H4 (cell line): ENCODE data around the gene GPR21. TPM values are rescaled to one million over a fixed set of nuclear protein-coding genes. Genes with fewer than 3 reads are reported as not detected.

Source experiments
- DNase-seq: peaks from one replicate; pipeline ENCODE4 v3.0.0-alpha.2; 2015; ENCODE audit warnings: low spot score
- total RNA-seq: library from RNA; depleted of rRNA; stranded (reverse); fragments of >200 nt; shearing (Covaris generic); gene quantifications from 2 replicates; pipeline ENCODE4 v1.2.3, GENCODE V29; 2014; rRNA removed

Gene GPR21
- total RNA-seq, result not detected in 2 replicates

DNA sequence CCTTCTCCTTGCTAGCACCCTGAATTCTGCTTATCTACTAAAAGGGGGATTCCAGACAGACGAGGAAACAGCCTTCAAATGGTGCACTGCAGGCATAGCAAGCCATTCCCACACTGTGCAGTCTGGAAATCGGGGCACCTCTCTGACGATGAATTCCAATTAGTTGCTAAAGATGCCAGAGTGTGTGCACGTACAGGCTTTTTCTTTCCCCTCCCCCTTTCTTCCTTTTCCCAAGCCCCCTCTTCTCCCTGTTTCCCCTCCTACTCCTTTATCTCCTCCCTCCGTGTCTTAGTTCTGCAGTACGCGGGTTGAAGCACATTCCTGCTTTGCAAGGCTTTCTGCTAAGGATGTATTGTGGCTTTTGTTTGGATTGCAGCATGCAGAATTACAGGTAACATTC, at the start of gene GPR21:
Gene GPR21 (plus strand): TSS at position 316 of the 400 bp plus-strand sequence. CDS start 900 bp downstream, outside the sequence.
- DNase-seq, result no peak

DNA sequence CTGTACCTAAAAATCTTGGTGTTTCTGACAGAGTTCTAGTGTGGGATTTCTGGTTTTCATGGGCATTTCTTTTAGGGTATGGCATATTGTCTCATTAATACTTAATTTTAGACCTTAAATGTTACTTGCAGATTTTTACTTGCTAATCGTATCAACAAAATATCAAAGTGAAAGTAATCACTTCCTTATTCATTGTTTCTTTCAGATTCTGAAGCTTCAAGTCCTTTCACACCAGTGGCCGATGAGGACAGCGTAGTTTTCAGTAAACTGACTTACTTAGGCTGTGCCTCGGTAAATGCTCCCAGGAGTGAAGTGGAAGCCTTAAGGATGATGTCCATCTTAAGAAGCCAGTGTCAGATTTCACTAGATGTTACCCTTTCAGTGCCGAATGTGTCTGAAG, 47.5 kb upstream of the GPR21 start:
- DNase-seq, result no peak

- DNase-seq, result no peak
These were observed 45.3 kb upstream of the GPR21 start for GRCh38 chr9:122988141-122988540.

- no peak for DNase-seq
These were observed 44.4 kb upstream of the GPR21 start for GRCh38 chr9:122988920-122989621.

- peak; percentile 77 for DNase-seq
These were observed 42.1 kb upstream of the GPR21 start for GRCh38 chr9:122991370-122991830.

DNA sequence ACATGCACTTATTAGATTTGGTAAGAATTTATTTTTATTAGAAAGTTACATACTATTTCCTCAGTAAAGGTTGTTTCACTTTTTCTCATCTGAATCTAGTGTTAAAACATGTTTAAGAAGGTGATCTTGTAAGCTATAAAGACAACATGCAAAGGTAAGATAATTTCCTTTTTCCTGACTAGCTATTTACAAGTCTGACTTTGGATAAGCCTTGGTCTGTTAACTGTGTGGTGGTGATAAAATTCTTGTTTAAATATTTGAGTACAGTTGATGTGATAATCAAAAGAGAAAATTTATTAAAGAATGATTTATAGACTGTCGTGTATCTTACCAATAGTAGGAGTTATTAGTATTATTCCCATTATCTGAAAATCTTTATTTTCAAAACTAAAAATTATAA, 36.9 kb upstream of the GPR21 start:
- no peak for DNase-seq

- DNase-seq, result no peak
These were observed 35.0 kb upstream of the GPR21 start for GRCh38 chr9:122998448-122998847.

DNA sequence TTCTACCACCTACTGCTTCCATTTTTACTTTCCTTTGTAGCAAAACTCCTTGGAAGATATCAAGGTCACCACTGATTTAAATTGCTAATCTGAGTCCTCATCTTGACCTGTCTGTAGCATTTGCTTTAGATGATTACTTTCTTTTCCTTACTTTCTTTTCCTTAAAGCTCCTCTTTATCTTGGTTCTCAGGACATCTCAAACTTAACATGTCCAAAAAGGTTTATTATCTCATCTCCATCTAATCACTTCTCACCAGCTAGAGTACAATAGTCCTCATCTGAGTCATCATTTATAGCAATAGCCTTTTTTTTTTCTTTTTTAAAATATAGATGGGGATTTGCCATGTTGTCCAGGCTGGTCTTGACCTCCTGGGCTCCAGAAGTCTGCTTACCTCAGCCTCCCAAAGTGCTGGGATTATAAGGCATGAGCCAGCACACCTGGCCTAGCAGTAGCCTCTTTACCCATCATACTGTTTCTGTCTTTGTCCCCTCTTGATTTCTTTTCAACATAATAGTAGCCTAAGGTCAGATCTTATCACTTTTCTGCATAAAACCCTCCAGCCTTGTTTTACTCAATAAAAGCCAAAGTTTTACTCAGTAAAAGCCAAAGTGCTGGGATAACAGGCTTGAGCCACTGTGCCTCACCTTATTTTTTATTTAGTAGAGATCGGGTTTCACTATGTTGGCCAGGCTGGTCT, 32.9 kb upstream of the GPR21 start:
- no peak for DNase-seq

GRCh38 chr9:123002754-123003153, 30.7 kb upstream of the GPR21 start:
- DNase-seq, result no peak

GRCh38 chr9:123003466-123003865, 30.0 kb upstream of the GPR21 start:
- no peak for DNase-seq

- DNase-seq, result no peak
These were observed 27.5 kb upstream of the GPR21 start for GRCh38 chr9:123005964-123006363.

GRCh38 chr9:123007269-123007668, 26.2 kb upstream of the GPR21 start:
- no peak for DNase-seq

GRCh38 chr9:123008909-123009308, 24.6 kb upstream of the GPR21 start:
- DNase-seq, result no peak

DNA sequence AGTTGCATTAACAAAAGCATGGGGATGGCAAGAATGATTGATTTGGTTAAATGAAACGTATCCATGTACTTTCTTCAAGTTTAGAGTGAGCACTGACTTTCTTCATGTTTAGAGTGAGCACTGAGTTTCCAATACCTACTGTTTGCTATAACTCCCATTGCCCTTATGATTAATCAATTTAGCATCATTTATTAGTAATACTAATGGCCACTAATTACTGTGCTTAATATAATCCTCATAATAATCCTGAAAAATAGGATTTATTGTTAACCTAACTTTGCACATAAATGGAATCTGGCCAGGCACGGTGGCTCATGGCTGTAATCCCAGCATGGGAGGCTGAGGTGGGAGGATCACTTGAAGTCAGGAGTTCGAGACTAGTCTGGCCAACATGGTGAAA, 22.1 kb upstream of the GPR21 start:
- DNase-seq, result no peak

DNA sequence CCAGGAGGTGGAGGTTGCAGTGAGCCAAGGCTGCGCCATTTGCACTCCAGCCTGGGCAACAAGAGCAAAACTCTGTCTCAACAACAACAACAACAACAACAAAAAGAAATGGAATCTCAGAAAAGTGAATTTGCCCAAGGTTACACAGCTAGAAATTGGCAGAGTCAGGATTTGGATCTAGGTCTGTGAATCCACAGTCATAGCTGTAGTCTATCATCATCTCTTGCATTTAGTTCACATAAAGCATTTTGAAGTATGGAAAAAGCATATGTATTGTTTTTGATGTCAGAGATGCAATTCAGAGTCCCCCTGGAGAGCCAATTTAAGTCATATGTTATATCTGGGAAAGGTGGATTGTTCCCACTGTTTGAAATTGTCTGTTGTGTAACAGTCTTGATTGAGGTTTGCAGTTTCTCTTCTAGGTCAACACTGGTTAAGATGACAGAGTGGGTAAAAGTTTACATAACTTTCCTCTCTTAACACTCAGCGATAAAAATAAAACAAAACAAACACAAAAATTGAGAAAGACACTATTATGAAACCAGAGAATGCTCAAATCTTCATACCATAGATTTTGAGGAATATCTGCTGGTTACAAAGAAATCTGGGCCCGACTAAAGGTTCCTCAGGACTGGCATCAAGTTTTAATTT, 21.5 kb upstream of the GPR21 start:
- no peak for DNase-seq

DNA sequence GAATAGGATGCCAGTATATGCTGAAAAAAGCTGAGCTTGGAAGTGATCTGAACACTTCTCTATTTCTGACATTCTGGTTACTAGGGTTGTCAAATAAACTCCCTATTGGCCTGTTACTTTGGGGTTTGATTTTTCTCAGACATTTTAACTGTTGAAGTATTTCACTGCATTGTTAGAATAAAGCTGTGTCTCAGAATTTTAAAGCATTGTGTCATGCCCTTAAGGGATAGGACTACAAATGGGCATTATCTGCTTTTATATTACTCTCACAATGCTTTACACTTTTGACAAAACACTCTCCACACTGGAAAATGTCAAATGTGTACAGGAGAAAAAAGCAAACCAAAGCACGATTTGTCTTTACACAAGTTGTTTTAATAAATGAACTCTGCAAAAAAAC, 16.8 kb upstream of the GPR21 start:
- DNase-seq, result no peak

GRCh38 chr9:123020796-123021195, 12.7 kb upstream of the GPR21 start:
- no peak for DNase-seq

DNA sequence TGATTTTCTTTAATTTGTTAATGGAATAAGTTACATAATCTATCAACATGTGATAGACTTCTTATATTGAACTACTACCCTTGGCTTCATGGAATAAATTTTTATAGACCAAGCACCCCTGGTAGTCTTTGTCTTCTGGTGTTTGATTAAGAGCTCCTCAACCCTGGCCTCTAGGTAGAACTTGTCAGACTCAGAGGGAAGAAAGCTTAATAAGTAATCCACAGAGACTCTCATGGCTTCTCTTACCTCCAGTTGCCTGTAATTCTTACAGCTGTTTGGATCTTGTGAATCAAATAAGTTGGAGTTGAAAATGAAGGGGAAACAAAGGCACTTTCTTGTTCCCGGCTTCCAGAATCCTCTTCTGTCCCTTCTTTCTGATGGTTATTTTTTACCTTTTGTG, 7.0 kb upstream of the GPR21 start:
- no peak for DNase-seq

- no peak for DNase-seq
These were observed 6.0 kb upstream of the GPR21 start for GRCh38 chr9:123027517-123027916.

GRCh38 chr9:123028136-123028535, 5.3 kb upstream of the GPR21 start:
- no peak for DNase-seq

DNA sequence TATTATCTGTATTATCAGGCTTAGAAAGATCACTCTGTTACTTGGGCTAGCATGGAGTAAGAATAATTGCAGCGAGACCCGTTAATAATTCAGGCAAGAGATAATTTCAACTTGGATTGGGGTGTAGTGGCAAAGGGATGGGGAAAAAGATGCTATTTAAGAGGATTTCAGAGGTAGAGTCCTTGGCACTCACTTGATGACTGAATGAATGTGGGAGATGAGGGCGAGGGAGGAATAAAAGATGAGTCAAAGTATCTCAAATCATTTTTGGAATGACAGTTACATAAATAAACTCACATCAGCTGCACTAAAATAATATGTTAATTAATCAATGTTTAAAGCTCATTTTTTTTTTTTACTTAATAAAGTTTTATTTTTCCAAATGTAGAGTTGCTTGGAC, 4.5 kb upstream of the GPR21 start:
- DNase-seq, result no peak

GRCh38 chr9:123031963-123032362, 1.5 kb upstream of the GPR21 start:
- DNase-seq, result no peak
